ACC112 (cell line): ENCODE results near the gene GIGYF2.
A peak's percentile ranks its signal among the peaks of the same experiment; 100 is the strongest.
"Not testable (repeated sequence)": the region's sequence is repeated elsewhere in the genome, so short reads cannot be mapped to it uniquely, and the experiment has no call there.

Source experiments
- H2AFZ ChIP-seq: fragments of 200-600 bp; sonication (generic); one replicate; pipeline ENCODE4 v1.6.0; 2017; ENCODE audit warnings: antibody characterized with exemption, low read length; ENCODE audit not compliant: unreplicated experiment
- H3K27ac ChIP-seq: fragments of 200-600 bp; sonication (generic); 2 replicates; pipeline ENCODE4 v1.5.1; 2014; ENCODE audit warnings: low read depth, mild to moderate bottlenecking, antibody characterized with exemption, low read length, moderate library complexity
- H3K27me3 ChIP-seq: fragments of 200-600 bp; sonication (generic); 2 replicates; pipeline ENCODE4 v1.6.1; 2014; ENCODE audit warnings: mild to moderate bottlenecking, antibody characterized with exemption, low read length, moderate library complexity, mixed read lengths; ENCODE audit not compliant: insufficient read depth
- H3K36me3 ChIP-seq: fragments of 200-600 bp; sonication (generic); 2 replicates; pipeline ENCODE4 v1.6.1; 2016; ENCODE audit warnings: mild to moderate bottlenecking, antibody characterized with exemption, low read length, moderate library complexity, mixed read lengths; ENCODE audit not compliant: insufficient read depth
- H3K4me1 ChIP-seq: fragments of 200-600 bp; sonication (generic); one replicate; pipeline ENCODE4 v1.6.1; 2016; ENCODE audit warnings: low read length, mixed read lengths; ENCODE audit not compliant: insufficient read depth, unreplicated experiment, control insufficient read depth
- H3K4me3 ChIP-seq: fragments of 200-600 bp; sonication (generic); 2 replicates; pipeline ENCODE4 v1.5.1; 2014; ENCODE audit warnings: mild to moderate bottlenecking, low read depth, low read length
- H3K79me2 ChIP-seq: fragments of 200-600 bp; sonication (generic); one replicate; pipeline ENCODE4 v1.6.0; 2016; ENCODE audit warnings: low read length; ENCODE audit not compliant: control insufficient read depth, unreplicated experiment, insufficient read depth

Gene GIGYF2

GRCh38 chr2:232689152-232689910 is 7.8 kb upstream of the GIGYF2 start:
- Histone ChIP-seq H3K36me3 (no peaks in the 10 kb centered on the region), H3K27ac (no peak overlapping the region), H3K4me3 (no peak overlapping the region), H3K27me3 (peaks cover 1% of the 10 kb centered on the region; the same call in 1 of the 2 replicates), H2AFZ (no peak overlapping the region), H3K79me2 (no peaks in the 10 kb centered on the region), H3K4me1 (no peaks in the 10 kb centered on the region)

DNA sequence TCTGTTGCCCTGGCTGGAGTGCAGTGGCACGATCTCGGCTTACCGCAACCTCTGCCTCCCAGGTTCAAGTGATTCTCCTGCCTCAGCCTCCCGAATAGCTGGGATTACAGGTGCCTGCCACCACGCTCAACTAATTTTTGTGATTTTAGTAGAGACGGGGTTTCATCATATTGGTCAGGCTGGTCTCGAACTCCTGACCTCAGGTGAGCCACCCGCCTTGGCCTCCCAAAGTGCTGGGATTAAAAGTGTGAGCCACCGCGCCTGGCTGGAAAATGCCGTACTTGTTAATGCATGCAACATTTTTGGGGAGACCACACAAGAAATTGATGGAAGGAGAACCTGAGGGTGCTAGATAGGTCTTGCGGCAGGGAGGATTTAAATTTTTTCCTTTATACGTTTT is 6.0 kb upstream of the GIGYF2 start:
- H3K27ac ChIP-seq, result not testable (repeated sequence)

GRCh38 chr2:232693344-232693743 is 3.8 kb upstream of the GIGYF2 start:
- Histone ChIP-seq H3K27me3 (no peaks in the 10 kb centered on the region), H3K27ac (no peak overlapping the region), H3K36me3 (no peaks in the 10 kb centered on the region), H2AFZ (no peak overlapping the region), H3K79me2 (peaks cover 8% of the 10 kb centered on the region), H3K4me3 (no peak overlapping the region), H3K4me1 (peaks cover 5% of the 10 kb centered on the region)

More for the DNA sequence above, 6.0 kb upstream of the GIGYF2 start:
- not testable (repeated sequence) for H2AFZ ChIP-seq, H3K36me3 ChIP-seq, H3K4me3 ChIP-seq, H3K4me1 ChIP-seq, H3K27me3 ChIP-seq, H3K79me2 ChIP-seq

DNA sequence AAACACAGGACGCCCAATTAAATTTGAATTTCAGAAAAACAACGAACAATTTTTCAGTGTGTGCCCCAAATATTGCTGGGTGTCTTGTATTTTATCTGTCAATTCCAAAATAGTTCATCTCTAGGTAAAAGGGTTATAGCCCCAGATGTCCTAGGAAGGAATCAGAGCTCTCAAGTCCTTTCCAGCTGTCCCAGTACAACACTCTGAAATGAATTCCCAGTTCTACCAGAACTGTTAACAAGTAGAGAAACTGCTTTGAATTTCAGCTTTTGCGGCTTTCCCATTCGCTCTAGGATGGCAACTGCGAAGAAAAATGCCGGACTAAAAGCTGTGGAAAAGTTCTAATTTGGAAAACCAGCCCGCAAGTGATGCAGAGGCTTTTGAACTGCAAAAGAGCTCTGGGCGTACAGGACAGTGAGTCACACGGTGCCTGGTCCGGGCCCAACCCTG is 497 bp upstream of the GIGYF2 start:
- H3K27me3 ChIP-seq, result no peaks in the 10 kb centered on the region
- H3K79me2 ChIP-seq, result peaks cover 41% of the 10 kb centered on the region
- no peaks in the 10 kb centered on the region for H3K36me3 ChIP-seq
- no peak overlapping the region for H3K27ac ChIP-seq
- peak overlapping the region; percentile 83 for H3K4me3 ChIP-seq
- peak overlapping the region; percentile 81 for H2AFZ ChIP-seq
- H3K4me1 ChIP-seq, result peaks cover 26% of the 10 kb centered on the region

DNA sequence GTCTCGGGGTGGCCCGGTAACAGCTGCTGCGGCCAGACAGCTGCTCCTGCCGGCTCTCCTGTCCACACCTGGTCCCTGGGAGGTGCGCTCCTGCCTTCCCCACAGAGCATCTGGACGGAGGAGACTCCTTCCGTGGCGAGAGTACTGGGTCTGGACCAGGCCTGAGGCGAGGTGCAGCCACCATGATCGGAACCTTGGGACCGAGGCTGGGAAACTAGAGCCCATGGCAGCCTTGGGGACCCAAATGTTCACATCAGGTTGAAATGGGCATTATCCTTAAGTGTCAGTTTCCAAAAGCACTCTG is 628 bp downstream of the GIGYF2 start:
- Histone ChIP-seq H3K27me3 (no peaks in the 10 kb centered on the region), H3K27ac (peak overlapping the region; percentile 57; the same call in 1 of the 2 replicates), H3K4me1 (peaks cover 26% of the 10 kb centered on the region), H3K36me3 (no peaks in the 10 kb centered on the region), H3K4me3 (peak overlapping the region; percentile 83), H2AFZ (peak overlapping the region; percentile 2), H3K79me2 (peaks cover 52% of the 10 kb centered on the region)

DNA sequence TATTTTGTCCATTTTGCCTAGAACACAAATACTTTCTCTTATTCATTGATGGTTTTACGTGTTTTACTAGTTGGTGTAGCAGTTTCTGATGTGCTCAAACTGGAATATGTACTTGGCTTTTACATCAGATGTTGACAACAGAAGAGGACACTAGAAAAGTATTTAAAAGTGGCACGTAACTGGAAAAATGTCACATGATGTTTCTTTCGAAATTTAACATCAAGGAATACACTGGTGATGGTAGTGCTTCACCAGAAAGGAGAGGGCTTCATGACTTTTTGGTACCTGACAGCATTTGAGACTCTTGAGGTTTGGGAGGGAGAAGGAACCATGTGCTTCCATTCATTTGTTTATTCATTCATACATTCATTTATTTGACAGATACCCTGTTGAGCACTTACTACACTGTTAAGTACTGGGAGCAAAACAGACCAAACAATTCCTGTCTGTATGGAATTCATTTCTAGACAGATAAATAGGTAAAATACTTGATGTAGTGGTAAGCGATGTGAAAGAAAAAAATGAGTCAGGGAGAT is 1.5 kb downstream of the GIGYF2 start:
- peaks cover 60% of the 10 kb centered on the region for H3K79me2 ChIP-seq
- peaks cover 26% of the 10 kb centered on the region for H3K4me1 ChIP-seq
- H2AFZ ChIP-seq, result no peak overlapping the region
- H3K36me3 ChIP-seq, result peaks cover 2% of the 10 kb centered on the region; the same call in 1 of the 2 replicates
- no peak overlapping the region; the same call in 1 of the 2 replicates for H3K27ac ChIP-seq
- H3K4me3 ChIP-seq, result peak overlapping the region; percentile 83
- H3K27me3 ChIP-seq, result no peaks in the 10 kb centered on the region

- peaks cover 65% of the 10 kb centered on the region for H3K79me2 ChIP-seq
- H3K4me1 ChIP-seq, result peaks cover 26% of the 10 kb centered on the region
These were observed 2.0 kb downstream of the GIGYF2 start for GRCh38 chr2:232699110-232699509.

DNA sequence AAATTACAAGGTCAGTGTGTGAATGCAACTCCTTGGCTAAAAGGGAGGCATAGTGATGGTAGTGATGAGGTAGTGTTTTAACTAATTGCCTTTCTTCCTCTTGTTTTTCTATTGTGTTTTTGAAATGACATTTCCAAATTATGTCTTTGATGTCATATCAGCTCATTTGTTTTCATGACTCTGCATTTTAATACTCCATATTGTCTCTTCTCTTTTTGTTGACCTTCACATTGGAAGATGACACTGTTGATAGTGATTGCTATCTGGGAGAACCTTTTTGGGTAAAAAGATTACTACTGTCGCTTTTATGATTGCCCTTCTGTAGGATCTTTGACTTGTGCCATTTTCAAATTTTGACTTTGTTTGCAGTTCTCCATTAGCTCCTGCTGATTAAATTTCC is 3.0 kb downstream of the GIGYF2 start:
- Histone ChIP-seq H3K27ac (no peak overlapping the region), H3K4me1 (peaks cover 26% of the 10 kb centered on the region), H3K4me3 (peak overlapping the region; percentile 83; the same call in 1 of the 2 replicates), H3K79me2 (peaks cover 73% of the 10 kb centered on the region), H3K36me3 (peaks cover 5% of the 10 kb centered on the region; the same call in 1 of the 2 replicates), H2AFZ (no peak overlapping the region), H3K27me3 (no peaks in the 10 kb centered on the region)

More at GRCh38 chr2:232699110-232699509, 2.0 kb downstream of the GIGYF2 start:
- no peak overlapping the region for H2AFZ ChIP-seq
- H3K27ac ChIP-seq, result no peak overlapping the region
- H3K36me3 ChIP-seq, result peaks cover 5% of the 10 kb centered on the region; the same call in 1 of the 2 replicates
- no peaks in the 10 kb centered on the region for H3K27me3 ChIP-seq
- peak overlapping the region; percentile 83 for H3K4me3 ChIP-seq

DNA sequence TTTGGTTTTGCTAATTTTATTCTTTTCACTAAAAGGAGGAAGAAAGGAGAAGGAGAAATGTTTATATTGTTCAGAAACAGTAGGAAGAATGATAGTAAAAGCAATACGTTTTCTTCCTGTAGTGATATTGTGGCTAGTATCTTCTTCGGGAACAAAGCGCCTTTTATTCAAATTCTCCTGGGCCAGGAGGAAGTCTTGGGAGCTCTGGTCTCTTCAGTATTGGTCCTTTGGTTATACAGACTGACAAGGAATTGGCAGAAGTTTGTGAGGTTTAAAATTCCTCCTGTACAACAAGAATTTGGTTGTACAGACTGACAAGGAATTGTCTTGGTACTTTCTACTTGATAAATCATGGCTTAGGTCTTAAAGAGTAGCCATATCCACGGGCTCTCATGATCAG is 9.9 kb downstream of the GIGYF2 start:
- peaks cover 67% of the 10 kb centered on the region for H3K79me2 ChIP-seq
- peaks cover 17% of the 10 kb centered on the region for H3K36me3 ChIP-seq
- H2AFZ ChIP-seq, result no peak overlapping the region
- no peak overlapping the region for H3K4me3 ChIP-seq
- H3K27ac ChIP-seq, result no peak overlapping the region
- no peaks in the 10 kb centered on the region for H3K27me3 ChIP-seq
- H3K4me1 ChIP-seq, result no peaks in the 10 kb centered on the region

DNA sequence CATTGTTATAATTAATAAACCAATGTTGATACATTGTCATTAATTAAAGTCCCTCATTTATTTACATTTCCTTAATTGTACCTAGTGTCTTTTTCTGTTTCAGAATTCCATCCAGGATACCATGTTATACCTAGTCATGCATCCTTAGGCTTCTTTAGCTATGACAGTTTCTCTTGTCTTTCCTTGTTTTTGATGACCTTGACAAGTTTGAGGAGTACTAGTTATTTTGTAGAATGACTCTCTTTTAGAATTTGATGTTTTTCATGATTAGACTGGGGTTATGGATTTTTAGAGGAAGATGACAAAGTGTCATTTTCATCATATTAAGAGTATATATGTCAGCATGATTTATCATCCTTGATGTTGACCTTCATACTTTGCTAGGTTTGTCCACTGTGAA is 16.4 kb downstream of the GIGYF2 start:
- no peak overlapping the region for H2AFZ ChIP-seq
- no peaks in the 10 kb centered on the region for H3K27me3 ChIP-seq
- H3K27ac ChIP-seq, result no peak overlapping the region
- H3K36me3 ChIP-seq, result peaks cover 13% of the 10 kb centered on the region
- H3K4me3 ChIP-seq, result no peak overlapping the region
- H3K4me1 ChIP-seq, result peaks cover 9% of the 10 kb centered on the region
- H3K79me2 ChIP-seq, result peaks cover 73% of the 10 kb centered on the region

DNA sequence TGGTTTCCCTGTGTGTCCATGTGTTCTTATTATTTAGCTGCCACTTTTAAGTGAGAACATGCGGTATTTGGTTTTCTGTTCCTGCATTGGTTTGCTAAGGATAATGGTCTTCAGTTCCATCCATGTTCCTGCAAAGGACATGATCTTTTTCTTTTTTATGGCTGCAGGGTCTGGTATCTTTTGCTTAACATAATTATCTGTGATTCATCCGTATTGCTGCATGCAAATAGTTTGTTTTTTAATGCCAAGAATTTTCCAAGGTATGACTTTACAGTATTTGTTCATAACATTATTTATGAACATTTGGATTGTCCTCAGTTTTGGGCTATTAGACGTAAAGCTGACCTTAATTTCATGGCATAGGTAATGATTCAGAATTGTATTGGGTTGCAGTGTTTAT is 17.8 kb downstream of the GIGYF2 start:
- Histone ChIP-seq H3K4me3 (no peak overlapping the region), H3K4me1 (peaks cover 9% of the 10 kb centered on the region), H3K79me2 (peaks cover 81% of the 10 kb centered on the region), H3K36me3 (peaks cover 14% of the 10 kb centered on the region), H2AFZ (no peak overlapping the region), H3K27me3 (no peaks in the 10 kb centered on the region), H3K27ac (no peak overlapping the region)
